ENCODE data around the gene TRIM14. TPM values are rescaled to one million over a fixed set of nuclear protein-coding genes. Genes with fewer than 3 reads are reported as not detected.

Gene TRIM14
- total and polyA plus RNA-seq, 2 of the 13 experiments (the other 11 are each of a cell fraction or from before 2014, with no cell fraction given), result 9.2 to 13.0 TPM

DNA sequence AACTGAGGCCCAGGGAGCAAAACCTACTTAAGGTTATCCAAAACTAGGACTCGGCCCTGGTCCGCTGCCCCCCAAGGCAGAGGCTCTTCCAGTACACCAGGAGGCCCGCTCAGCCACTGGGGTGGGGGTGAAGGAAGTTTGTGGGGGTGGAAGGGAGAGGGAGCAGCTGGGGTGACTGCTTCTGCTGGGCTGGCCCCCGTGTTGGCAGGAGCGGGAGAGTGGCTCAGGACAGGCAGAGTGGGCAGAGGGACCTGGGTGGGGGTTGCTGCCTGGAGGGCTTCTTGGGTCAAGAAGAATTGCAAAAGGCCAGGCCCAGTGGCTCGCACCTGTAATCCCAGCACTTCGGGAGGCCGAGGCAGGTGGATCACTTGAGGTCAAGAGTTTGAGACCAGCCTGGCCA lies 8.2 kb upstream of the TRIM14 start:
- no peak overlapping the region for H3K9ac ChIP-seq (ENCODE audit: insufficient read depth, low read depth, low read length)
- no peak for FAIRE-seq
- no peaks in the 10 kb centered on the region for H3K79me2 ChIP-seq (ENCODE audit: insufficient read depth, low read length)
- intact Hi-C loops (cut with micrococcal nuclease; ENCODE audit: unreplicated experiment) (no loop called here), in situ Hi-C loops (cut with HindIII; ENCODE audit: extremely low pct_ligation_motif_present, low pct_unique_long_range_greater_than_20kb) (no loop called here)
- no peak overlapping the region for H3K27ac ChIP-seq (ENCODE audit: extremely low read length, insufficient read depth, low read length)
- 100% methylated on average over 7 of the region's 8 CpGs for WGBS (ENCODE audit: low lambda C conversion rate)
- ChIA-PET CTCF (ENCODE audit: low intra/inter-chr PET ratio, low total read pairs) (no interaction called here), POLR2A (no interaction called here)
- no peak for ATAC-seq
- H4K20me1 ChIP-seq (ENCODE audit: insufficient read depth, low read length), result no peaks in the 10 kb centered on the region
- TF ChIP-seq ZNF292 (CRISPR knock-in tag; IDR thresholded peaks at IDR 0.05; ENCODE audit: borderline replicate concordance, low read depth) (no peak), SATB2 (CRISPR knock-in tag; IDR thresholded peaks at IDR 0.05) (no peak), ZNF224 (CRISPR knock-in tag; IDR thresholded peaks at IDR 0.05) (no peak)
- TF ChIP-seq, protein P1, sequence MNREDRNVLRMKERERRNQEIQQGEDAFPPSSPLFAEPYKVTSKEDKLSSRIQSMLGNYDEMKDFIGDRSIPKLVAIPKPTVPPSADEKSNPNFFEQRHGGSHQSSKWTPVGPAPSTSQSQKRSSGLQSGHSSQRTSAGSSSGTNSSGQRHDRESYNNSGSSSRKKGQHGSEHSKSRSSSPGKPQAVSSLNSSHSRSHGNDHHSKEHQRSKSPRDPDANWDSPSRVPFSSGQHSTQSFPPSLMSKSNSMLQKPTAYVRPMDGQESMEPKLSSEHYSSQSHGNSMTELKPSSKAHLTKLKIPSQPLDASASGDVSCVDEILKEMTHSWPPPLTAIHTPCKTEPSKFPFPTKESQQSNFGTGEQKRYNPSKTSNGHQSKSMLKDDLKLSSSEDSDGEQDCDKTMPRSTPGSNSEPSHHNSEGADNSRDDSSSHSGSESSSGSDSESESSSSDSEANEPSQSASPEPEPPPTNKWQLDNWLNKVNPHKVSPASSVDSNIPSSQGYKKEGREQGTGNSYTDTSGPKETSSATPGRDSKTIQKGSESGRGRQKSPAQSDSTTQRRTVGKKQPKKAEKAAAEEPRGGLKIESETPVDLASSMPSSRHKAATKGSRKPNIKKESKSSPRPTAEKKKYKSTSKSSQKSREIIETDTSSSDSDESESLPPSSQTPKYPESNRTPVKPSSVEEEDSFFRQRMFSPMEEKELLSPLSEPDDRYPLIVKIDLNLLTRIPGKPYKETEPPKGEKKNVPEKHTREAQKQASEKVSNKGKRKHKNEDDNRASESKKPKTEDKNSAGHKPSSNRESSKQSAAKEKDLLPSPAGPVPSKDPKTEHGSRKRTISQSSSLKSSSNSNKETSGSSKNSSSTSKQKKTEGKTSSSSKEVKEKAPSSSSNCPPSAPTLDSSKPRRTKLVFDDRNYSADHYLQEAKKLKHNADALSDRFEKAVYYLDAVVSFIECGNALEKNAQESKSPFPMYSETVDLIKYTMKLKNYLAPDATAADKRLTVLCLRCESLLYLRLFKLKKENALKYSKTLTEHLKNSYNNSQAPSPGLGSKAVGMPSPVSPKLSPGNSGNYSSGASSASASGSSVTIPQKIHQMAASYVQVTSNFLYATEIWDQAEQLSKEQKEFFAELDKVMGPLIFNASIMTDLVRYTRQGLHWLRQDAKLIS (CRISPR knock-in tag; IDR thresholded peaks at IDR 0.05), result no peak
- TF ChIP-seq, protein P2, sequence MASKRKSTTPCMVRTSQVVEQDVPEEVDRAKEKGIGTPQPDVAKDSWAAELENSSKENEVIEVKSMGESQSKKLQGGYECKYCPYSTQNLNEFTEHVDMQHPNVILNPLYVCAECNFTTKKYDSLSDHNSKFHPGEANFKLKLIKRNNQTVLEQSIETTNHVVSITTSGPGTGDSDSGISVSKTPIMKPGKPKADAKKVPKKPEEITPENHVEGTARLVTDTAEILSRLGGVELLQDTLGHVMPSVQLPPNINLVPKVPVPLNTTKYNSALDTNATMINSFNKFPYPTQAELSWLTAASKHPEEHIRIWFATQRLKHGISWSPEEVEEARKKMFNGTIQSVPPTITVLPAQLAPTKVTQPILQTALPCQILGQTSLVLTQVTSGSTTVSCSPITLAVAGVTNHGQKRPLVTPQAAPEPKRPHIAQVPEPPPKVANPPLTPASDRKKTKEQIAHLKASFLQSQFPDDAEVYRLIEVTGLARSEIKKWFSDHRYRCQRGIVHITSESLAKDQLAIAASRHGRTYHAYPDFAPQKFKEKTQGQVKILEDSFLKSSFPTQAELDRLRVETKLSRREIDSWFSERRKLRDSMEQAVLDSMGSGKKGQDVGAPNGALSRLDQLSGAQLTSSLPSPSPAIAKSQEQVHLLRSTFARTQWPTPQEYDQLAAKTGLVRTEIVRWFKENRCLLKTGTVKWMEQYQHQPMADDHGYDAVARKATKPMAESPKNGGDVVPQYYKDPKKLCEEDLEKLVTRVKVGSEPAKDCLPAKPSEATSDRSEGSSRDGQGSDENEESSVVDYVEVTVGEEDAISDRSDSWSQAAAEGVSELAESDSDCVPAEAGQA (IDR thresholded peaks at IDR 0.05; ENCODE audit: low read depth), result no peak
- TF ChIP-seq, protein P2 (CRISPR knock-in tag; IDR thresholded peaks at IDR 0.05; ENCODE audit: borderline replicate concordance), result no peak
- TF ChIP-seq, protein P3, sequence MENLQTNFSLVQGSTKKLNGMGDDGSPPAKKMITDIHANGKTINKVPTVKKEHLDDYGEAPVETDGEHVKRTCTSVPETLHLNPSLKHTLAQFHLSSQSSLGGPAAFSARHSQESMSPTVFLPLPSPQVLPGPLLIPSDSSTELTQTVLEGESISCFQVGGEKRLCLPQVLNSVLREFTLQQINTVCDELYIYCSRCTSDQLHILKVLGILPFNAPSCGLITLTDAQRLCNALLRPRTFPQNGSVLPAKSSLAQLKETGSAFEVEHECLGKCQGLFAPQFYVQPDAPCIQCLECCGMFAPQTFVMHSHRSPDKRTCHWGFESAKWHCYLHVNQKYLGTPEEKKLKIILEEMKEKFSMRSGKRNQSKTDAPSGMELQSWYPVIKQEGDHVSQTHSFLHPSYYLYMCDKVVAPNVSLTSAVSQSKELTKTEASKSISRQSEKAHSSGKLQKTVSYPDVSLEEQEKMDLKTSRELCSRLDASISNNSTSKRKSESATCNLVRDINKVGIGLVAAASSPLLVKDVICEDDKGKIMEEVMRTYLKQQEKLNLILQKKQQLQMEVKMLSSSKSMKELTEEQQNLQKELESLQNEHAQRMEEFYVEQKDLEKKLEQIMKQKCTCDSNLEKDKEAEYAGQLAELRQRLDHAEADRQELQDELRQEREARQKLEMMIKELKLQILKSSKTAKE (CRISPR knock-in tag; IDR thresholded peaks at IDR 0.05; ENCODE audit: borderline replicate concordance), result no peak
- no peaks in the 10 kb centered on the region for H3K4me1 ChIP-seq (ENCODE audit: insufficient read depth, low read length)
- H2AFZ ChIP-seq (ENCODE audit: low read length), result no peak overlapping the region
- H3K4me3 ChIP-seq (replicated peaks in 1 of 3; ENCODE audit: insufficient read depth in 1 of 3, low read depth in 2 of 3, low read length in 3 of 3), result no peak overlapping the region
- H3K27me3 ChIP-seq (ENCODE audit: control insufficient read depth in 1 of 2, insufficient read depth in 2 of 2, low read length in 2 of 2), result no peaks in the 10 kb centered on the region
- no peak overlapping the region for H3K4me2 ChIP-seq (ENCODE audit: low read depth, low read length)
- no peak for DNase-seq (ENCODE audit: low spot score)
- H3K9me3 ChIP-seq (ENCODE audit: low read length), result no peaks in the 10 kb centered on the region
- no TSS peak for BruUV-seq (replicated peaks)
- peaks cover 12 to 48% of the 10 kb centered on the region in 2 experiments; a peak in 4 of 5 replicates for H3K36me3 ChIP-seq (replicated peaks in 1 of 2; ENCODE audit: control insufficient read depth in 1 of 2, insufficient read depth in 2 of 2, low read length in 2 of 2)

Data from HepG2 (cell line).